Activated T-helper 9 cell treated with anti-CD3 and anti-CD28 coated beads, Interleukin-2, amount 50 U/mL, for 16 hours (primary cell): ENCODE measurements around the gene TOM1L2.
"Not testable (repeated sequence)": the region's sequence is repeated elsewhere in the genome, so short reads cannot be mapped to it uniquely, and the experiment has no call there.

ENCODE experiments used
- DNase-seq: peaks from one replicate; pipeline ENCODE4 v3.0.0-alpha.2; 2020; ENCODE audit warnings: low read depth

Gene TOM1L2

DNA sequence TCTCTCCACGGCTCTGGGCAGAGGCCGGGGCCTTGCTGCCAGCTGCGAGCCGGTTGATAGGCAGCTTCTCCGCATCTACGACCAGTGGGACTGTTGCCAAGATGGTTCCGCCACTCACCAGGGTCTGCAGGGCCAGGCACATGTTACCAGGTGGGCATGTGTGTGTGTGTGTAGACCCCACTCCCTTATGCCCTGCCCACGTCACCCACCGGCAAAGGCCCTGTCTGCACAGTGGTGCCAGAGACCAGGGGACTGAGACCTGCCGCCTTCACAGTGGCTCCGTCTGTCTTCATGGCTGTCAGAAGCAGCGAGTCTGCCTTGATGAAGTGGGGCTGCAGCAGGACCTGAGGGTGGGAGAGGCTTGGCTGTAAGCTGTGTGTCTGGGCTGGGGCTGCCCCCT, 153.1 kb downstream of the TOM1L2 start:
- DNase-seq: no peak

- no peak for DNase-seq
These were observed 154.1 kb downstream of the TOM1L2 start for GRCh38 chr17:17818088-17818526.

GRCh38 chr17:17817552-17817947, 154.7 kb downstream of the TOM1L2 start:
- no peak for DNase-seq

GRCh38 chr17:17816831-17817551, 155.2 kb downstream of the TOM1L2 start:
- DNase-seq: no peak

GRCh38 chr17:17816240-17816814, 155.9 kb downstream of the TOM1L2 start:
- no peak for DNase-seq

DNA sequence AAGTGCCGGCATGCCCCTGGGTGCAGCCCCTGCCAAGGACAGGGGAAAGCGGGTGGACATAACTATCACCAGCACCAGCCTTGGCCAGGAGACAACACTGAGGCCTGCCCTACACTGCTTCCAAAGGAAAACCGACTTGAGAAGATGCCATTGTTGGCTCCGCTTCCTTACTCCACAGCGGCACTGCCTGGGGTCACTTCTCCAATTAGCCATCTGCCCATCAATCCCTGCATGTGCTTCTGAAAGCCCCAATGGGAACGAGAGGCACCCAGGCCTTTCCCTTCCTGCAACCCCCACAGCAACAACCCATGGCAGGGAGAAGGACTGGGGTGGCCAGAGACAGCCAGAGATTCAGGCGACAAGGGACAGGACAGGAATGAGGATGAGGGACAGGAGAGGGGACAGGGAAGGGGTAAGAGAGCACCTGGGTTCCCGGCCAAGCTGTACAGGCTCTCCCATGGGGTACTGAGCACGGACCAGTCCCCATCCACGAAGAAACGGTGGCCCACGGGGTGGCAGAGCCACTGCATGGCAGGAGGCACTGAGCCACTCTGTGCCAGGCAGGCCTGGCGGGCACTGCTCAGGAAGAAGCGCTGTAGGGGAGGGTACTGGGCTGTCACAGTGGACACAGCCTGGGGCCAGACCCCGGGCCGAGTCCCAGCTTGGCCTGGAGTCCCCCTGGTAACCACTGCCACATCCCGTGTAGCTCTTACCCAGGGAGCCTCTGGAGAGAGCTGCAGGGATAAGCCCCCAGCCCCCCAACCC, 156.6 kb downstream of the TOM1L2 start:
- no peak for DNase-seq

DNA sequence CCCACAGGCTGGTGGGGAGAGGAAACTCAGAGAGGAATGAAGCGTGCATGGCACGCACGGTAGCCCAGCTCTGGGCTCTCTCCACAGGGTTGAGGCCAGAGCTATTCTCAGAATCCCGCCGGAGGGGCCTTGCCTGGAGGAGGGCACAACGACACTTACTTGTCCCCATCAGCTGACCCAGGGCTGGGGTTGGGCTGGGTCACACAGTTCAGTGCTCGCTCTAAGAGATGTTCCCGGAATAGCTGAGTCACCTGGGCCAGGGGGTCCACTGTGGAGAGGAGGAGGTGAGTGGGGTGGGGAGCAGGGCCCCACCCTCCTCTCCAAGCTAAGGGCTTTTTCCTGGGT, 157.2 kb downstream of the TOM1L2 start:
- no peak for DNase-seq

DNA sequence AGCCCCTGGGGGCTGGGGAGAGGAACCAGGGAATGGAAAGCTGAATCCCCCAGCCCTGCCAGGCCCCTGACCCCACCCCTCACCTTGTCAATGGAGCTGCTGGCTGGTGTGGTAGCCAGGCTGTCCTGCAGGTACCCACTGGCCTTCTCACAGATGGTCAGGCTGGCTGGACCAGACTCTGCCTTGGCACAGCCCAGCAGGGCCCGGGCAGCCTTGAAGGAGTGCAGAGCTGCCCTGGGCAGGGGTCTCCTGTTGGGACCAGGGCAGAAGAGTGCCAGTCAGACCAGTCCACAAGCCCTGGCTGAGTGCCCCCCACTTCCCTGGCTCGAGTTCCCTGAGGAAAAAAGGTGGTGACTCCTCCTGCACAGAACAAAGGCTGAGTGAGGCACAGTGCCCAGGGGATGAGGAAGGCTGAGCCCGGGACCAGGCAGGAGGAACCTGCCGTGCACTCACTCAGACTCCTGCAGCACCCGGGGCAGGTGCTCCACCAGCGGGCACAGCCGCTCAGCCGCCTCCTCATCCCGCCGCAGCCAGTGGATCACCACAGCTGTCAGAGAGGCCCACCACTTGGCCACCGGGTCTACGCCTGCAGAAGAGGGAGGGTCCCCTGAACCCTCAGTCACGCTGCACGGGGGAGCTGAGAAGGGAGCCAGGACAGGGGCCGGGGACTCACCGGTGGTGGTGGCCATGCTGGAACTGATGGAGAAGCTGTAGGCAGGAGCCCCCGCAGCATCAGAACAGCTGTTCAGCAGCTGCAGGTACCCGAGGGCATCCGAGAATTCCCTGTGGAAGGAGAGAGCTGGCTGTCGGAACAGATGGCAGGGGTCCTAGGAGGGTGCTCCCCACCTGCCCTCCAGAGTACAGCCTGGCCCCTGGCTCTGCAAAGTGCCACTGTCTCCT, 157.8 kb downstream of the TOM1L2 start:
- no peak for DNase-seq

GRCh38 chr17:17813725-17814095, 158.5 kb downstream of the TOM1L2 start:
- no peak for DNase-seq

- no peak for DNase-seq
These were observed 159.0 kb downstream of the TOM1L2 start for GRCh38 chr17:17813055-17813724.

GRCh38 chr17:17812211-17813054, 159.8 kb downstream of the TOM1L2 start:
- peak; percentile 49 for DNase-seq

DNA sequence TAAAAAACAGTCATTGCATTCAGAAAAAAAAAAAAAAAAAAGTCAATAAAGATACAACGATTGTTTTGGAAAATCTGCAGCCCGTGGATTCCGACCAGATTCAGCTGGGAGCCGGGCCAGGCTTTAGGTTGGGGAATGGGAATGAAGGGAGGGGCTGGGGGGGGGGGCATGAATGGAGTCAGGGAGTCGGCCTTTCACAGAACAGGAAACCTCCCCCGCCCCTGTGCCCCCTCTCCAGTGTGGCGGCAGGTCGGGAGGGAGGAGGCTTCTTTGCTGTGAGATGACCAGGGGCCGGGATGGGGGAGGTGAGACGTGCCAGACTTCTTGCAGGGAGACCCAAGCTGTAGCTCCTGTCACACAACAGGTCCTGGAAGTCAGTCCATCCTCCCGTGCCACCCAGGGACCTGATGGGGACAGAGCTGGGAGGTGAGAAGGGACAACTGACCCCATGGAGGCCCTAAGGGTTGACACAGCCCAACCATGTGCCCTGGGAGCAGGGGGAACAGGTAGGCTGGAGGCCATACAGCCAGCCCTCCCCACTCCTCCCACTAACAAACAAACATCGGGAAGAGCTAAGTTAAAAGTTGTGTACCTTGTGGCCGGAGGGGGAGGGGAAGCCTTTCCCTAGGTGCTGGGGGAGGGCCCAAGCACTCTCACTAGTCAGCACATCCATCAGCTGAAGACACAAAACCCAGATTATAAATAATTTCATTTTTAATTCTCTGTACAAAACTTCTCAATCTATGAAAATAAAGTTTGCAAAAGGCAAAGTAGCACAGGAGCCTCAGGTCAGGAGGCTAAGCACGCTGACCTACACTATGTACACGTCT, 160.6 kb downstream of the TOM1L2 start:
- no peak for DNase-seq

DNA sequence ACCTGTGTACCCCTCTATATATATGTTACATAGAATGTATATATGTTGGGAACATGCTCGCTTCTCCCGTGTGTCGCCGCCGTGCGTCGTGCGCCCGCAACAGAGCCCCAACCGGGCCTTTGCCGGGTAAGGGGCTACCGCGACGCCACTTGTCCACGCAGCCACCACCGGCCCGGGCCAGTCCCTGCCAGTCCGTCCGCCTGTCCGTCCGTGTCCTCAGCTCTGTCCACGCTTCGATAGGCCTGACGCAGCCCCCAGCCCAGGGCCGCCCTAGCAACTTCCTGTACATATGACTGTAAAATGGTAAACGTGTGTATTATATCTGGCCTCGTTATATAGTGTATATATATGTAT, 161.3 kb downstream of the TOM1L2 start:
- no peak for DNase-seq

GRCh38 chr17:17810084-17810894, 161.9 kb downstream of the TOM1L2 start:
- DNase-seq: no peak

DNA sequence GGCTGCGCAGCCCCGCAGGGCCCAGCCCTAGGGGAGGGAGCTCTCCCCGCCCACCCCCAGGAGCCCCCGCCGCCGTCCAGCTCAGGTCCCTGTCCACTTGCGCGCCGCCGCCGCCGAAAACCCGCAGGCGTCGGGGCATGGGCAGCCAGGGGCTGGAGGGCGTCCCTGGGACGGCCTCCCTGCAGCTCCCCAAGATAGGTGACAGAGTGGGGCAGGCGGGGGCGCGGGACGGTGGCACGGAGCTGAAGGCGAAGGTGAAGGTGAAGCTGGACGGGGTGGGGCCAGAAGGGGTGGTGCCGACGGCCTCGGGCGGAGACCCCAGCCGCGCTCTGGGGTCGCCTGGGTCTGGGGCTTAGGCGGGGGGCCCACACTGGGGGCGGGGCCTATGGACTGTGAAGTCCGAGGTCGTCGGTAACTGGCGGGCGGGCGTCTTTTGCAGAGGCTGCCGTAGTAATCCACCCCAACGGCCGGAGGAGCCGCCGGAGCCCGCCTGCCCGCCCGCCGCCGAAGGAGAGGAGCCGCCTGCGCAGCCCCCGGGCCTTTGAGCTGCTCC, 162.6 kb downstream of the TOM1L2 start:
- DNase-seq: no peak

DNA sequence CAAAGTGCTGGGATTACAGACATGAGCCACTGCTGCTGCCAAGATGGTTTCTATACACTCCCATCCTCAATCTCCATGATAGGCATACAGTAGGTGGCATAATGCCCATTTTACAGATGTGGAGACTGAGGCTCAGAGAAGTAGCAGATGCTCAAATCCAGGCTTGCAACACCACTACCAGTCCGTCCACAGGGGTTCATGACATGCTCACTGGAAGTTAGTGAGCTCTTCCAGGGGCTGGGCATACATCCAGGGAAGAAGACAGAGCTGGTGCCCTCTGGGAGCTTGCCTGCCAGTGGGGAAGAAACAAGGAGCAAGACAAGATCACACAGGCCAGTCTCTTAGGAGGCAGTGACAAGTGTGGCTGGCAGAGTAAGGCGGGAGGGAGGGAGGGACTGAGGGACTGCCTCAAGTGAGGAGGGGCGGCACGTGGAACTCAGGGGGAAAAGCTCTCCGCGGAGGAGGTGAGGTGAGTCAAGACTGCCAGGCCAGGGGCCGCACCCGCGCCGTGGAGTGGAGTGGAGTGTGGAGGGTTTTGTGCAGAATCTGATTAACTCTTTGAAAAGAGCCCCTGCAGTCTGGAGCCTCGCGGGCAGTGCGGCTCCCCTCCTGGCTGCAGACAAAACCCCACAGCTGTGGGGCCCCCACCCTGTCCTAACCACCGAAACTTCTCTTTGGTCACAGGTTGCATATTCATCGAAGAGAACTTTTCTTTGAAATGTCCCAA, 163.3 kb downstream of the TOM1L2 start:
- no peak for DNase-seq

GRCh38 chr17:17808200-17808599, 164.0 kb downstream of the TOM1L2 start:
- not testable (repeated sequence) for DNase-seq

- DNase-seq: no peak
These were observed 164.8 kb downstream of the TOM1L2 start for GRCh38 chr17:17807440-17807839.
